Right cardiac atrium (tissue), 5 donors: ENCODE measurements around the gene BET1. TPM values are rescaled to one million over a fixed set of nuclear protein-coding genes. Genes with fewer than 3 reads are reported as not detected.
A peak's percentile ranks its signal among the peaks of the same experiment; 100 is the strongest.

Source experiments
- ATAC-seq, 2 donors: fragments of 200-7000 bp; cut with Tn5 transposase; one replicate each; pipeline versions ENCODE4 v1.8.0 to v1.9.1; 2020; ENCODE audit warnings: moderate library complexity in 2 of 2, mild to moderate bottlenecking in 1 of 2
- DNase-seq, 3 donors: peaks; one replicate each; pipeline ENCODE4 v3.0.0-alpha.2; 2020
- H3K27ac ChIP-seq: one replicate; pipeline ENCODE4 v1.5.1; 2013; ENCODE audit warnings: mild to moderate bottlenecking, low read length, control low read depth, moderate library complexity
- H3K27me3 ChIP-seq: one replicate; pipeline ENCODE4 v1.6.1; 2013; ENCODE audit not compliant: control insufficient read depth, insufficient read depth
- H3K4me1 ChIP-seq: one replicate; pipeline ENCODE4 v1.6.1; 2013; ENCODE audit warnings: low read length; ENCODE audit not compliant: control insufficient read depth, insufficient read depth
- H3K4me3 ChIP-seq: one replicate; pipeline ENCODE4 v1.5.1; 2013; ENCODE audit warnings: low read length, control low read depth
- H3K9me3 ChIP-seq: one replicate; pipeline ENCODE4 v1.6.1; 2013; ENCODE audit warnings: low read length; ENCODE audit not compliant: control insufficient read depth
- WGBS: extraction: QIAGEN DNeasy Blood & Tissue Kit; methylation state at CpG from one replicate; pipeline ENCODE4 v1.1.7; 2013; 5-methylcytosine and 5-hydroxymethylcytosine counted together
- intact Hi-C, 4 donors: fragments of 100-400 bp; cut with DNase I; formaldehyde crosslinking; loops; one replicate each; pipeline versions ENCODE4 v1.11.0 to v1.14.0; 2022 to 2023
- polyA plus RNA-seq: library from polyadenylated mRNA; stranded (reverse); fragments of 200-250 nt; gene quantifications from one replicate; pipeline ENCODE4 v1.2.3, GENCODE V29; 2013
- total RNA-seq, 4 donors: library from RNA; stranded (reverse); fragmentation: NEBNext Ultra II Directional; extraction: Animal tissue kit (Norgen Biotek cat#: 25700); gene quantifications; one replicate each; pipeline ENCODE4 v1.2.1, GENCODE V29; 2021
- donor health status: healthy with polysubstance abuse.
- donor health status: DM: no; HTN: yes; CAD: no.
- donor health status: DM: no; HTN: no; CAD: no.
- donor health status: DM: no; HTN: yes; CAD: no; lungs with severe emphysema.
- donor health status: DM: yes; HTN: yes; CAD: no.

The BET1 gene
- total and polyA plus RNA-seq, 5 donors = 13.5 to 19.1 (median 16.4) TPM

GRCh38 chr7:94012746-94013145 lies 8.6 kb upstream of the BET1 start:
- intact Hi-C loops = no loop called here
- no peak for ATAC-seq
- DNase-seq = no peak
- Histone ChIP-seq H3K27ac (no peak overlapping the region), H3K4me3 (no peak overlapping the region), H3K4me1 (no peaks in the 10 kb centered on the region), H3K27me3 (no peaks in the 10 kb centered on the region), H3K9me3 (no peaks in the 10 kb centered on the region)
- 89% methylated on average over 1 of the region's 1 CpG for WGBS

DNA sequence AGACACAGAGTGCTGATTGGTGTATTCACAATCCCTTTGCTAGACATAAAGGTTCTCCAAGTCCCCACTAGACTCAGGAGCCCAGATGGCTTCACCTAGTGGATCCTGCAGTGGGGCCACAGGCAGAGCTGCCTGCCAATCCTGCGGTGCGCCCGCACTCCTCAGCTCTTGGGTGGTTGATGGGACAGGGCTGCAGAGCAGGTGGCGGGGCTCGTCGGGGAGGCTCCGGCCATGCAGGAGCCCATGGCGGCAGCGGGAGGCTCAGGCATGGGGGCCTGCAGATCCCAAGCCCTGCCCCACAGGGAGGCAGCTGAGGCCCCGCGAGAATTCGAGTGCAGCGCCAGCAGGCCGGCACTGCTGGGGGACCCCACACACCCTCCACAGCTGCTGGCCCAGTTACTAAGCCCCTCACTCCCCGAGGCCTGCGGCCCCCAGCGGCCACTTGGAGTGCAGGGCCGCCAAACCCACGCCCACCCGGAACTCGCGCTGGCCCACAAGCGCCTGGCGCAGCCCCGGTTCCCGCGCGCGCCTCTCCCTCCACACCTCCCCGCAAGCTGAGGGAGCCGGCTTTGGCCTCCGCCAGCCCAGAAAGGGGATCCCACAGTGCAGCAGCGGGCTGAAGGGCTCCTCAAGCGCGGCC lies 7.7 kb upstream of the BET1 start:
- 96% methylated on average over 35 of the region's 35 CpGs for WGBS
- intact Hi-C loops = no loop called here

DNA sequence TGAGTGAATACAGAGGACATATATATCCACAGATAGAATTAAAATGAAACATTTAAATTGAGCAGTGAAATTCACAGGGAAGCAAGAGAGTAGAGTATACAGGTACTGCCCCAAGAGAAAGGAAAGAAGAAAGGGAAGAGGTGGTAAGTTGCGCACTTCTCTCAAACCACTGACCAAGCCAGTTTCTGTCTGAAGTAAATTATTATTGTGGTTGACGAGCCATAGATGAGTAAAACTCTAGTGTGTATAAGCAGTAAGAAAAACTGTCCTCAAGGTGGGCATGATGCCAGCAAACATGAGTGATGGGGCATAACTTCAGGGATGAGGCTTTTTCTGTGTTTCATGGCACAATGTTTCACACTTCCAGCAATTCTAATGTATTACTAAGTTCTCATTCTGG lies 4.4 kb upstream of the BET1 start:
- ATAC-seq (no peak), DNase-seq (no peak)
- intact Hi-C loops = loop anchor here in 1 of 4 donors (10.0 kb wide), 1 partner anchor 84 kb away; the partner anchor contains the start of gene GNG11
- no peak overlapping the region for H3K4me3 ChIP-seq
- H3K9me3 ChIP-seq = no peaks in the 10 kb centered on the region
- H3K4me1 ChIP-seq = no peaks in the 10 kb centered on the region
- no peaks in the 10 kb centered on the region for H3K27me3 ChIP-seq
- 86% methylated on average over 2 of the region's 2 CpGs for WGBS
- H3K27ac ChIP-seq = no peak overlapping the region

More for the DNA sequence above, 7.7 kb upstream of the BET1 start:
- no peaks in the 10 kb centered on the region for H3K27me3 ChIP-seq
- H3K4me1 ChIP-seq = no peaks in the 10 kb centered on the region
- no peaks in the 10 kb centered on the region for H3K9me3 ChIP-seq
- DNase-seq (peak in 2 of 3 donors; percentile 32 to 44), ATAC-seq (no peak)
- no peak overlapping the region for H3K4me3 ChIP-seq
- no peak overlapping the region for H3K27ac ChIP-seq

DNA sequence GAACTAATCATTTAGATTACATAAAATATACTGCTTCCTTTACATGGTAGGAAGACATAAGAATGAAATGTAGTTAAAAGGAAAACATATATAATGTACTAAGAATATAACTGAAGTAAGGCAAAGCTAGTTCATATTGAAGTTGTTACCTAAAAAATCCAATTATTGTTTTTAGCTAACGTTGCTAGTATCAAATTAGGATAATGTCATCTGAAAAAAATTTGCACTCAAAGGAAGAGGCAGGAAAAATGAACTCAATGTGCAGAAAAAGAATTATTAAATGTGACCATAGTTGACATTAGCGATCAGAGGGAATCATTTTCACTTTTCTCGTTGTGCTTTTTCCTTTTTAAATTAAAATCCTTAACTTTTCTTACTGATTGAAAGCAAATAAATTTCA lies 1.6 kb upstream of the BET1 start:
- no peaks in the 10 kb centered on the region for H3K4me1 ChIP-seq
- ATAC-seq (no peak), DNase-seq (no peak)
- 66% methylated on average over 3 of the region's 3 CpGs for WGBS
- no peak overlapping the region for H3K27ac ChIP-seq
- H3K4me3 ChIP-seq = no peak overlapping the region
- H3K9me3 ChIP-seq = no peaks in the 10 kb centered on the region
- intact Hi-C loops = loop anchor here in 1 of 4 donors (10.0 kb wide), 1 partner anchor 81 kb away; the partner anchor contains the start of gene GNG11
- no peaks in the 10 kb centered on the region for H3K27me3 ChIP-seq

GRCh38 chr7:94003446-94004023 lies 620 bp downstream of the BET1 start:
- Histone ChIP-seq H3K4me3 (peak overlapping the region; percentile 80), H3K27ac (no peak overlapping the region), H3K27me3 (no peaks in the 10 kb centered on the region), H3K4me1 (no peaks in the 10 kb centered on the region), H3K9me3 (no peaks in the 10 kb centered on the region)
- whole genome bisulfite sequencing = 4% methylated on average over 16 of the region's 16 CpGs
- ATAC-seq = peak; percentile 36 to 58
- DNase-seq = no peak
- intact Hi-C loops = loop anchor here in 1 of 4 donors (10.0 kb wide), 1 partner anchor 79 kb away; the partner anchor contains the start of gene GNG11

- H3K4me1 ChIP-seq = no peaks in the 10 kb centered on the region
- ATAC-seq = no peak
- DNase-seq = no peak
- H3K9me3 ChIP-seq = no peaks in the 10 kb centered on the region
- WGBS = 98% methylated on average over 1 of the region's 1 CpG
- H3K27me3 ChIP-seq = no peaks in the 10 kb centered on the region
- no peak overlapping the region for H3K27ac ChIP-seq
- no peak overlapping the region for H3K4me3 ChIP-seq
- intact Hi-C loops = loop anchor here in 1 of 4 donors (10.0 kb wide), 1 partner anchor 77 kb away; the partner anchor contains the start of gene GNG11
These were observed 2.8 kb downstream of the BET1 start for GRCh38 chr7:94001396-94001795.

DNA sequence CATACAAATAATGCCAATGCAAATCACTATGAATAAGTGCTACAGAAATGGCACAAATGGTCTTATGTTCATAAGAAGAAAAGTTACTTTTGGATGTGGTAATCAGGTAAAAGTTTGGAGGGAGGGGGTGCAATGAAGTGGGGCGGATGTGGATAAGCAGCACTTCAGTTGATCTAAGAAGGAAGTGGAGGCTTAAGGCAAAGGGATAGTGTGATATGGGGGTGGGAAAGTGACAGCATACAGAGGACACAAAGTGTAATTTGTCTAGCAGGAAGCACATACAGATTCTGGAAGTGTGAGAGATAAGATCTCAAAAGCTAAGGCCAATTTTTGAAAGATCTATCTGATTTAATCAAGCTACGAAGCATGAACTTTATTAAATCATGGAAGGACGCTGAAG lies 6.3 kb downstream of the BET1 start:
- Histone ChIP-seq H3K4me1 (no peaks in the 10 kb centered on the region), H3K27me3 (no peaks in the 10 kb centered on the region), H3K9me3 (no peaks in the 10 kb centered on the region), H3K27ac (no peak overlapping the region), H3K4me3 (no peak overlapping the region)
- 86% methylated on average over 3 of the region's 3 CpGs for WGBS
- no peak for ATAC-seq
- intact Hi-C loops = no loop called here
- no peak for DNase-seq

DNA sequence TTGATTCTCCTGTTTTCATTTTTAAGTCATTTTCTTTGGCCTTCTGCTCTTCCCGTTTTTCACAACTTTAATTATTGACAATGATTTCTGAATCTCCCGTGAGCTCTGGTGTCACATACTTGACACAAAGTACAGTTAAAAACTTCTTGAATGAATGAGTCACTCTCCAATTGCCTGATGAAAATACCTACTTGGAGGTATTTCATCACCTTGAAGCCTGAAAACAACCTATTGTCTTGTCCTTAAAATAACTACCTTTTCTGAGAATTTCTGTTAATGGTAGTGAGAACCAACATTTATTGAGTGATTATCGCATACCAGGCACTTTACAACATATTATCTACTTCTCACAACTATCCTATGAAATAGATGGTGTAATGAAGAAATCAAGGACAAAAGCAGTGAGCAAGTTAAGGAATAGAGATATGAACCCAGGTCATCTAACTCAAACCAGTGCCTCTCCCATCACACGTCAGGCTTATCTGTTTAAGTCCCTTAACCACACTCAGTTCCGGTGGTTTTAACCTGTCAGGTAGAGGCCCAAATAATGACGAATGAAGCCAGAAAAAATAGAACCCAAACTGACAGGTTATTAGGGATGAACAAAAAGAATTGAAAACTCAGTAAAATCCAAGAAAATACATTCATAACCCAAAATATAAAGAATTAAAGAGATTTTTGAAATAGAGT lies 11.6 kb downstream of the BET1 start:
- no peaks in the 10 kb centered on the region for H3K9me3 ChIP-seq
- intact Hi-C loops = no loop called here
- DNase-seq = no peak
- H3K27me3 ChIP-seq = no peaks in the 10 kb centered on the region
- ATAC-seq = no peak
- WGBS = 80% methylated on average over 6 of the region's 6 CpGs
- no peaks in the 10 kb centered on the region for H3K4me1 ChIP-seq
- H3K27ac ChIP-seq = no peak overlapping the region
- no peak overlapping the region for H3K4me3 ChIP-seq

DNA sequence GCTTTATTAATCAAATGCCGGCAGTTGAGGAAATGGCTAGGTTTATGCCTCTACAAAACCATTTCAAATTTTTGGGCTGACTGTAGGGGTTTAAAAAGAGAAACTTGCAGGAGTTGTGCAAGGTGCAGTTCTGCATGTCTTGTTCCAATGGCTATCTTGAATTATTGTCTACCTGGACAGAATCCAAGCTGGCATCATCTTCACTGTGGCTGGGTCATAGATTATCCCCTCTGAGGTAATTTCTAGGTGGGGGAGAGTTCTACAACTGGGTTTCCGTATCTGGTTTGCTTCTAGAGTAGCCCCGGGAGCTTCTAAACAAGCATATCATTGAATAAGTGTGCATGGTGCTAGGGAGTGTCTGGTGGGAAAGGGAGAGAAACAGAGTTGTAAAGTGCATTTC lies 16.9 kb downstream of the BET1 start:
- no peak for ATAC-seq
- intact Hi-C loops = no loop called here
- 80% methylated on average over 3 of the region's 3 CpGs for WGBS

DNA sequence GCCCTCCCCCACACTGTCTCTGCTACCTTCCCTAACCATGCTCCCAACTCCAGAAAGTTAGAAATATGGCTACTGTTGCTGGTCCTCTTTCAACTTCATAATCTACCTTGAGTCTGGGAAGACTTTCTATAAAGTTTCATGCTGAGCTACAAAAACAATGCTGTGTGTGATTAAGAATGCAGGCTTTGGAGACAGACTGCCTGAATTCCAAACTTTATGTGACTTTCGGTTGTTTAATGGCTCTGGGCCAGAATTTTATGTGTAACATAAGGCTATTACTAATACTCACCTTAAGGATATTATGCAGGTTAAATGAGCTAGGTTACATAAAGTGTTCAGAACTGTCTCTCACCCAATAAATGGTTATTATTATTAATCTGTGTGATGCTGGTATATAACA lies 19.1 kb downstream of the BET1 start:
- H3K9me3 ChIP-seq = no peaks in the 10 kb centered on the region
- DNase-seq = no peak
- no peak overlapping the region for H3K4me3 ChIP-seq
- intact Hi-C loops = no loop called here
- no peak overlapping the region for H3K27ac ChIP-seq
- ATAC-seq = no peak
- H3K27me3 ChIP-seq = no peaks in the 10 kb centered on the region
- 64% methylated on average over 1 of the region's 1 CpG for WGBS
- H3K4me1 ChIP-seq = no peaks in the 10 kb centered on the region

More for the DNA sequence above, 16.9 kb downstream of the BET1 start:
- Histone ChIP-seq H3K9me3 (no peaks in the 10 kb centered on the region), H3K27me3 (no peaks in the 10 kb centered on the region), H3K27ac (no peak overlapping the region), H3K4me3 (no peak overlapping the region), H3K4me1 (no peaks in the 10 kb centered on the region)
- no peak for DNase-seq

DNA sequence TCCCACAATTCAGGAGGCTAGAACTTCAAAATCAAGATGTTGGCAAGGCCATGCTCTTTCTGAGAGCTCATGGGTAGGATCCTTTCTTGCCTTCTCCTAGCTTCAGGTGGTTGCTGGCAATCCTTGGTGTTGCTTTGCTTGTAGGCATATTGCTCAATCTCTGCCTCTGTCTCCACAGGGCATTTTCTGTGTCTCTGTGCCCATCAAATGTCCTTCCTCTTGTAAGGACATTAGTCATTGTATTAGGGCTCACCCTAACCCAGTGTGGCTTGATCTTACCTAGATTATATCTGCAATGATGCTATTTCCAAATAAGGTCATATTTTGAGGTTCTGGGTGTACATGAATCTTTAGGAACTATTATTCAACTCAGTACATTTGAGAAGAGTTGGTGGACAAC lies 20.1 kb downstream of the BET1 start:
- Histone ChIP-seq H3K27me3 (no peaks in the 10 kb centered on the region), H3K4me1 (no peaks in the 10 kb centered on the region), H3K4me3 (no peak overlapping the region), H3K9me3 (no peaks in the 10 kb centered on the region), H3K27ac (no peak overlapping the region)
- no peak for DNase-seq
- intact Hi-C loops = no loop called here
- ATAC-seq = no peak
